Tibial nerve (tissue), 4 donors: ENCODE data around the gene RAD23A. TPM values are rescaled to one million over a fixed set of nuclear protein-coding genes. Genes with fewer than 3 reads are reported as not detected.

Source experiments
- DNase-seq, 2 donors: peaks; one replicate each; pipeline ENCODE4 v3.0.0-alpha.2; 2019; ENCODE audit warnings: low spot score in 2 of 2
- H3K27ac ChIP-seq, 4 donors: fragments of 200-600 bp; sonication (generic) in 3 of 4; one replicate each; pipeline ENCODE4 v1.5.1; 2017 to 2019; ENCODE audit warnings: mild to moderate bottlenecking in 1 of 4
- H3K27me3 ChIP-seq, 2 donors: fragments of 200-600 bp; sonication (generic) in 1 of 2; one replicate each; pipeline versions ENCODE4 v1.5.1 to v1.6.0; 2017 to 2019
- H3K36me3 ChIP-seq, 3 donors: fragments of 200-600 bp; sonication (generic); one replicate each; pipeline ENCODE4 v1.5.1; 2018 to 2019
- H3K4me1 ChIP-seq, 4 donors: fragments of 200-600 bp; sonication (generic) in 3 of 4; one replicate each; pipeline ENCODE4 v1.5.1; 2017 to 2019
- H3K4me3 ChIP-seq, 4 donors: fragments of 200-600 bp; sonication (generic) in 3 of 4; one replicate each; pipeline ENCODE4 v1.5.1; 2017 to 2019; ENCODE audit warnings: mild to moderate bottlenecking in 1 of 4, moderate library complexity in 1 of 4
- H3K9me3 ChIP-seq, 4 donors: fragments of 200-600 bp; sonication (generic) in 3 of 4; one replicate each; pipeline ENCODE4 v1.5.1; 2017 to 2019
- CTCF ChIP-seq, 5 experiments: fragments of 200-600 bp in 3 of 5; fragments of 450-650 bp in 2 of 5; sonication (generic) in 3 of 5; IDR thresholded peaks; one replicate each; pipeline ENCODE4 v1.5.1; 2016 to 2019; ENCODE audit warnings: antibody characterized with exemption in 5 of 5, mild to moderate bottlenecking in 3 of 5, moderate library complexity in 2 of 5
- EP300 ChIP-seq, 2 donors: sonication (generic); formaldehyde crosslinking; IDR thresholded peaks; one replicate each; pipeline ENCODE4 v1.6.1; 2017; ENCODE audit warnings: antibody characterized with exemption in 2 of 2, mild to moderate bottlenecking in 1 of 2
- POLR2A ChIP-seq, 2 donors: fragments of 450-650 bp; IDR thresholded peaks; one replicate each; pipeline ENCODE4 v1.6.1; 2017; ENCODE audit warnings: antibody characterized with exemption in 2 of 2, mild to moderate bottlenecking in 2 of 2, moderate library complexity in 2 of 2
- WGBS, 2 donors: methylation state at CpG; one replicate each; pipeline ENCODE4 v1.1.5; 2018; 5-methylcytosine and 5-hydroxymethylcytosine counted together
- total RNA-seq, 4 donors: library from RNA; depleted of rRNA; stranded (reverse); fragments of >200 nt; gene quantifications; one replicate each; pipeline ENCODE4 v1.1.0, GENCODE V29; 2016

RAD23A gene
- total RNA-seq, 4 donors from 2014 or later, result 89.2 to 111 (median 108) TPM

GRCh38 chr19:12935071-12935470 lies 10.6 kb upstream of the RAD23A start:
- Histone ChIP-seq H3K27me3 (no peaks in the 10 kb centered on the region), H3K27ac (no peak overlapping the region), H3K4me3 (no peak overlapping the region), H3K9me3 (no peaks in the 10 kb centered on the region), H3K36me3 (peaks cover 0 to 8% (median 2%) of the 10 kb centered on the region in 3 donors), H3K4me1 (peaks cover 0 to 42% (median 21%) of the 10 kb centered on the region in 4 donors)
- no peak for DNase-seq
- WGBS, 2 donors, result 88 to 89% methylated on average over 10 of the region's 10 CpGs
- no peak for TF ChIP-seq EP300 (IDR thresholded peaks at IDR 0.05)
- no peak for TF ChIP-seq POLR2A (IDR thresholded peaks at IDR 0.05)
- no peak for TF ChIP-seq CTCF (IDR thresholded peaks at IDR 0.05)

DNA sequence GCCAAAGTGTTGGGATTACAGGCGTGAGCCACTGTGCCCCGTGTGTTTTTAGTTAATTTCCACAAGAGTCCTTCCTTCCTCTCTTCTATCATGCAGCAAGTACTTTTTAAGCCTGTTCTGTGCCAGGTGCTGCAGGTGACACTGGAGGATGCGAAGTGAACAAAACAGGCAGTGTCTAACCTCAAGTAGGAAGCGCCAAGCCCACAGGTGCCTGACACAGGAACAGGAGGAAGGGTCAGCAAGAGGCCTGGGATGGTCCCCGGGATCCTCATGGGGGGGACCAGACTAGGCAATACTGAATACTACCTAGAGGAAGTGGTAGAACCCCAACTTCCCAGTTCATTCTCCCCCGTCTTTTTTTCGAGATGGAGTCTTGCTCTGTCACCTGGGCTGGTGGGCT lies 9.1 kb upstream of the RAD23A start:
- DNase-seq, result no peak
- 75 to 77% methylated on average over 7 of the region's 7 CpGs for whole genome bisulfite sequencing, 2 donors
- peaks cover 0 to 17% (median 16%) of the 10 kb centered on the region in 3 donors for H3K36me3 ChIP-seq
- H3K27ac ChIP-seq, result no peak overlapping the region
- no peaks in the 10 kb centered on the region for H3K27me3 ChIP-seq
- H3K4me1 ChIP-seq, result peaks cover 0 to 54% (median 31%) of the 10 kb centered on the region in 4 donors
- TF ChIP-seq CTCF (IDR thresholded peaks at IDR 0.05) (no peak), EP300 (IDR thresholded peaks at IDR 0.05) (no peak), POLR2A (IDR thresholded peaks at IDR 0.05) (no peak)
- H3K9me3 ChIP-seq, result no peaks in the 10 kb centered on the region
- no peak overlapping the region for H3K4me3 ChIP-seq

DNA sequence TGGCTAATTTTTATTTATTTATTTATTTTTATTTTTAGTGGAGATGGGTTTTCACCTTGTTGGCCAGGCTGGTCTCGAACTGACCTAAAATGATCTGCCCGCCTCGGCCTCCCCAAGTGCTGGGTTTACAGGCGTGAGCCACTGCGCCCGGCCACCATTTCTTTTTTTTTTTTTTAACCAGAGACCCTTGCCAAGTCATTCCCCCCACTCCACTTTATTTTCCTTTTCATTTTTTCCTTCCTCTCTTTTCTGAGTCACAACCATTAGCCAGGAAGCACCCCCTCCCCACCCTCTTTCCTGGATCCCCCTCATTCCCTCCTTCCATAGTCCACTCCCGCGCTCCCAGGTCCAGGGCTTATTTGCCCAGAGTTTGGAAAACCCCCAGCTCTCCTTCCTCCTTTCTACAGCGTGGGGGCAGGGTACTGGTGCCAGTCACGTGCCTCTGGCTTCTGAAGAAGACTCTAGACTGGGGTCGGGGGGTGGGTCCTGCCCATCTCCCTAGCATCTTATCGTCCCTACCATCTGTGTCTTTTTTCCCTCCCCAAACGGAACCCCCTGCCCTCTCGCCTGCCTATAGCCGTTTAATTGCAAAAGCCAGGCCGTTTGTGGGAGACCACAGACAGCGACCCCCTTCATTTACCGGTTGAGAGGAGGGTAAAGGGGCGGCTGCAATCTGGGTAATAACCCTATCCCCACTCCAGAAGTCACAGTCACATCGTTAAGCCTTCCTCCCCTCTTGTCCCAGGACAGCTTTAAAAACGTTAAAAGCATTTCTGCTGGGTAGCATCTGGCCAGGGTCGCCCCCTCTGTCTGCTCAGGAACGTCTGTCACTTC lies 8.4 kb upstream of the RAD23A start:
- Histone ChIP-seq H3K36me3 (peaks cover 2 to 24% (median 21%) of the 10 kb centered on the region in 3 donors), H3K27ac (peak overlapping the region; percentile 40 to 91 (median 62)), H3K9me3 (no peaks in the 10 kb centered on the region), H3K27me3 (no peaks in the 10 kb centered on the region), H3K4me1 (peaks cover 0 to 52% (median 29%) of the 10 kb centered on the region in 4 donors), H3K4me3 (peak overlapping the region; percentile 44 to 99 (median 92))
- peak in 1 of 2 donors; percentile 45 for DNase-seq
- TF ChIP-seq POLR2A (IDR thresholded peaks at IDR 0.05) (no peak), CTCF (IDR thresholded peaks at IDR 0.05) (no peak), EP300 (IDR thresholded peaks at IDR 0.05) (no peak)
- 22 to 23% methylated on average over 23 of the region's 23 CpGs for WGBS, 2 donors

- Histone ChIP-seq H3K9me3 (no peaks in the 10 kb centered on the region), H3K27me3 (no peaks in the 10 kb centered on the region), H3K4me3 (peak within 1 kb of the TSS; percentile 80 to 99 (median 92)), H3K36me3 (peaks cover 2 to 33% (median 28%) of the 10 kb centered on the region in 3 donors), H3K27ac (peak within 1 kb of the TSS; percentile 82 to 95 (median 90)), H3K4me1 (peaks cover 0 to 52% (median 23%) of the 10 kb centered on the region in 4 donors)
- DNase-seq, result peak; percentile 99 to 100
- 0 to 3% methylated on average over 19 to 31 of the region's 63 CpGs for whole genome bisulfite sequencing, 2 donors
- TF ChIP-seq POLR2A (IDR thresholded peaks at IDR 0.05) (peak; percentile 100), EP300 (IDR thresholded peaks at IDR 0.05) (peak; percentile 78 to 99), CTCF (IDR thresholded peaks at IDR 0.05) (peak in 2 of 5 experiments; percentile 66 to 67)
These were observed 7.5 kb upstream of the RAD23A start, which contains the start of gene CALR for GRCh38 chr19:12937927-12938778. Gene CALR (plus strand): TSS chr19:12938609. CDS start chr19:12938680, 71 bp downstream.
